Astrocyte (in vitro differentiated cells and primary cell): ENCODE data around the gene UBE2QL1.

Experiments
- EZH2 ChIP-seq: IDR thresholded peaks from 2 replicates; pipeline ENCODE4 v1.6.1; 2012; ENCODE audit warnings: mild to moderate bottlenecking, low read length, inconsistent platforms; ENCODE audit not compliant: insufficient read depth
- TF ChIP-seq, protein P1 (sequence below): IDR thresholded peaks from 2 replicates; pipeline ENCODE4 v1.5.1; 2011; ENCODE audit warnings: low read depth, mild to moderate bottlenecking, inconsistent platforms, low read length, moderate library complexity; ENCODE audit not compliant: insufficient read depth

- TF ChIP-seq, protein P1, sequence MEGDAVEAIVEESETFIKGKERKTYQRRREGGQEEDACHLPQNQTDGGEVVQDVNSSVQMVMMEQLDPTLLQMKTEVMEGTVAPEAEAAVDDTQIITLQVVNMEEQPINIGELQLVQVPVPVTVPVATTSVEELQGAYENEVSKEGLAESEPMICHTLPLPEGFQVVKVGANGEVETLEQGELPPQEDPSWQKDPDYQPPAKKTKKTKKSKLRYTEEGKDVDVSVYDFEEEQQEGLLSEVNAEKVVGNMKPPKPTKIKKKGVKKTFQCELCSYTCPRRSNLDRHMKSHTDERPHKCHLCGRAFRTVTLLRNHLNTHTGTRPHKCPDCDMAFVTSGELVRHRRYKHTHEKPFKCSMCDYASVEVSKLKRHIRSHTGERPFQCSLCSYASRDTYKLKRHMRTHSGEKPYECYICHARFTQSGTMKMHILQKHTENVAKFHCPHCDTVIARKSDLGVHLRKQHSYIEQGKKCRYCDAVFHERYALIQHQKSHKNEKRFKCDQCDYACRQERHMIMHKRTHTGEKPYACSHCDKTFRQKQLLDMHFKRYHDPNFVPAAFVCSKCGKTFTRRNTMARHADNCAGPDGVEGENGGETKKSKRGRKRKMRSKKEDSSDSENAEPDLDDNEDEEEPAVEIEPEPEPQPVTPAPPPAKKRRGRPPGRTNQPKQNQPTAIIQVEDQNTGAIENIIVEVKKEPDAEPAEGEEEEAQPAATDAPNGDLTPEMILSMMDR: no peak
- no peak for TF ChIP-seq EZH2
Measured at GRCh38 chr5:6497262-6497661, 48.6 kb downstream of the UBE2QL1 start.
